Measurements from ENCODE around the gene OR2T5.
"Not testable (repeated sequence)": the region's sequence is repeated elsewhere in the genome, so short reads cannot be mapped to it uniquely, and the experiment has no call there.

Gene OR2T5

GRCh38 chr1:248510217-248510616, 21.8 kb downstream of the OR2T5 start:
- DNase-seq = not testable (repeated sequence)

GRCh38 chr1:248521856-248522255, 33.5 kb downstream of the OR2T5 start:
- DNase-seq = no peak

GRCh38 chr1:248537449-248537848, 49.1 kb downstream of the OR2T5 start:
- not testable (repeated sequence) for DNase-seq
